Activated CD4-positive, alpha-beta T cell treated with anti-CD3 and anti-CD28 coated beads, Interleukin-2, amount 50 U/mL, for 4 hours (primary cell): ENCODE measurements around the gene ALG11.

Source experiments
- DNase-seq, 2 experiments: peaks; one replicate each; pipeline ENCODE4 v3.0.0-alpha.2; 2020

Gene ALG11

GRCh38 chr13:51997641-51998330 lies 14.4 kb upstream of the ALG11 start:
- no peak for DNase-seq

- DNase-seq = no peak
These were observed 13.3 kb upstream of the ALG11 start for GRCh38 chr13:51998723-51999509.

GRCh38 chr13:51999510-51999911 lies 12.7 kb upstream of the ALG11 start:
- DNase-seq = no peak

- no peak for DNase-seq
These were observed 12.3 kb upstream of the ALG11 start for GRCh38 chr13:51999921-52000320.

- DNase-seq = no peak
These were observed 11.0 kb upstream of the ALG11 start for GRCh38 chr13:52001120-52001731.

GRCh38 chr13:52002361-52002760 lies 9.8 kb upstream of the ALG11 start:
- no peak for DNase-seq

GRCh38 chr13:52003541-52003940 lies 8.7 kb upstream of the ALG11 start:
- no peak for DNase-seq

- DNase-seq = no peak
These were observed 7.6 kb upstream of the ALG11 start for GRCh38 chr13:52004511-52005170.

GRCh38 chr13:52005841-52006522 lies 6.2 kb upstream of the ALG11 start:
- no peak for DNase-seq

GRCh38 chr13:52006523-52007245 lies 5.5 kb upstream of the ALG11 start:
- no peak for DNase-seq

GRCh38 chr13:52009946-52010345 lies 2.3 kb upstream of the ALG11 start:
- DNase-seq = no peak

- peak in 1 of 2 experiments; percentile 4 for DNase-seq
These were observed 1.1 kb upstream of the ALG11 start, which contains the start of gene ATP7B for GRCh38 chr13:52010890-52011631. Gene ATP7B (minus strand): TSS chr13:52011450. CDS start chr13:52011337, 113 bp downstream.

GRCh38 chr13:52012512-52012836 lies 276 bp downstream of the ALG11 start:
- no peak for DNase-seq

GRCh38 chr13:52016296-52016695 lies 4.1 kb downstream of the ALG11 start:
- no peak for DNase-seq

- no peak for DNase-seq
These were observed 8.0 kb downstream of the ALG11 start for GRCh38 chr13:52020191-52020590.

- DNase-seq = no peak
These were observed 10.2 kb downstream of the ALG11 start for GRCh38 chr13:52022356-52022755.

- DNase-seq = no peak
These were observed 12.3 kb downstream of the ALG11 start, which contains the start of gene UTP14C for GRCh38 chr13:52024481-52024880. Gene UTP14C (plus strand): TSS chr13:52024691. CDS start chr13:52028805, 4,114 bp downstream.

- no peak for DNase-seq
These were observed 13.5 kb downstream of the ALG11 start for GRCh38 chr13:52025475-52026245.

GRCh38 chr13:52026246-52026626 lies 14.0 kb downstream of the ALG11 start:
- DNase-seq = no peak

GRCh38 chr13:52027832-52028231 lies 15.6 kb downstream of the ALG11 start:
- DNase-seq = no peak
